ENCODE data around the gene ADAD2.

The ADAD2 gene

DNA sequence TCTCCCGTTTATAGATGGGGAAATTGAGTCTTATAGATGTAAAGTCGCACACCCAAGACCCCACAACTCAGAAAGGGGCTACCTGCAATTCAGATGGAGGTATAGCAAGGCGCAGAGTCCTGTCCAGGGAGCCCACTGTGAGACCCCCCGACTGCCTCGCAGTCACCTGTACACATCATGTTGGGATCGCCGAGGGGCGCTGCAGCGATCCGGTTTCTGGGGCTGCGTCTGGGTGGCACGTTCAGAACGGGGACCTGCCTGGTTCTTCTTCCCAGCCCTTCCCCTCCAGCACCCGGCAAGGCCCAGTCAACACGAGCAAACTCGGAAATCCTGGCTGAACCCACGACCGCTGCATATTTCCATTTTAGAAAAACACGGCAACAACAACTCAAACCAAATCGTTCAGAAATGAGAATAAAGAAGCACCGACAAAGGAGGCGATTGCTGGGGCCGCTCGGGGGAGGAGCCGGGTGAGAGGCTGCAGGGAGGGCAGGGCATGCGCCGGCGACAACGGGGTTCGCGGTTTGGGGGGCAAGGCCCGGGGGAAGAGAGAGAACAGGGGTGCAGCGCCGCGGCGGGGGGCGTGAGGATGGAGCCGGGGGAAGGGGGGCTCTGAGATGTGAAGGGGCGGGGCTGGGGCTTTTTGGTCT, 46.6 kb upstream of the ADAD2 start:
- Histone ChIP-seq H3K4me2 (ENCODE audit: insufficient read depth, low read length) (peak overlapping the region; percentile 100), H3K36me3 (ENCODE audit: insufficient read depth, low read length) (peaks cover 3% of the 10 kb centered on the region; the same call in 1 of the 2 replicates), H3K79me2 (ENCODE audit: insufficient read depth, low read length) (peaks cover 54% of the 10 kb centered on the region), H4K20me1 (ENCODE audit: insufficient read depth, low read length) (peaks cover 22% of the 10 kb centered on the region), H3K4me3 (ENCODE audit: low read depth in 1 of 2, low read length in 2 of 2) (peak overlapping the region; percentile 97 to 98), H3K9ac (ENCODE audit: low read depth, low read length) (peak overlapping the region; percentile 78), H3K27ac (ENCODE audit: low read length) (peak overlapping the region; percentile 76), H3K9me3 (ENCODE audit: insufficient read depth, low read length, severe bottlenecking) (no peaks in the 10 kb centered on the region), H3K27me3 (ENCODE audit: insufficient read depth, low read length, poor library complexity) (no peaks in the 10 kb centered on the region), H2AFZ (ENCODE audit: low read depth, low read length) (peak overlapping the region; percentile 74), H3K4me1 (ENCODE audit: insufficient read depth, low read length) (peaks cover 52% of the 10 kb centered on the region)
- TF ChIP-seq EZH2 (IDR thresholded peaks at IDR 0.05; ENCODE audit: borderline replicate concordance, low read depth, low read length, severe bottlenecking): no peak
- TF ChIP-seq, protein P1, sequence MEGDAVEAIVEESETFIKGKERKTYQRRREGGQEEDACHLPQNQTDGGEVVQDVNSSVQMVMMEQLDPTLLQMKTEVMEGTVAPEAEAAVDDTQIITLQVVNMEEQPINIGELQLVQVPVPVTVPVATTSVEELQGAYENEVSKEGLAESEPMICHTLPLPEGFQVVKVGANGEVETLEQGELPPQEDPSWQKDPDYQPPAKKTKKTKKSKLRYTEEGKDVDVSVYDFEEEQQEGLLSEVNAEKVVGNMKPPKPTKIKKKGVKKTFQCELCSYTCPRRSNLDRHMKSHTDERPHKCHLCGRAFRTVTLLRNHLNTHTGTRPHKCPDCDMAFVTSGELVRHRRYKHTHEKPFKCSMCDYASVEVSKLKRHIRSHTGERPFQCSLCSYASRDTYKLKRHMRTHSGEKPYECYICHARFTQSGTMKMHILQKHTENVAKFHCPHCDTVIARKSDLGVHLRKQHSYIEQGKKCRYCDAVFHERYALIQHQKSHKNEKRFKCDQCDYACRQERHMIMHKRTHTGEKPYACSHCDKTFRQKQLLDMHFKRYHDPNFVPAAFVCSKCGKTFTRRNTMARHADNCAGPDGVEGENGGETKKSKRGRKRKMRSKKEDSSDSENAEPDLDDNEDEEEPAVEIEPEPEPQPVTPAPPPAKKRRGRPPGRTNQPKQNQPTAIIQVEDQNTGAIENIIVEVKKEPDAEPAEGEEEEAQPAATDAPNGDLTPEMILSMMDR (IDR thresholded peaks at IDR 0.05; ENCODE audit: borderline replicate concordance, extremely low read depth, low read length, poor library complexity, severe bottlenecking): peak; percentile 44
- peak; percentile 51 for ATAC-seq (ENCODE audit: insufficient read depth, low read depth)
- peak; percentile 50 for DNase-seq

DNA sequence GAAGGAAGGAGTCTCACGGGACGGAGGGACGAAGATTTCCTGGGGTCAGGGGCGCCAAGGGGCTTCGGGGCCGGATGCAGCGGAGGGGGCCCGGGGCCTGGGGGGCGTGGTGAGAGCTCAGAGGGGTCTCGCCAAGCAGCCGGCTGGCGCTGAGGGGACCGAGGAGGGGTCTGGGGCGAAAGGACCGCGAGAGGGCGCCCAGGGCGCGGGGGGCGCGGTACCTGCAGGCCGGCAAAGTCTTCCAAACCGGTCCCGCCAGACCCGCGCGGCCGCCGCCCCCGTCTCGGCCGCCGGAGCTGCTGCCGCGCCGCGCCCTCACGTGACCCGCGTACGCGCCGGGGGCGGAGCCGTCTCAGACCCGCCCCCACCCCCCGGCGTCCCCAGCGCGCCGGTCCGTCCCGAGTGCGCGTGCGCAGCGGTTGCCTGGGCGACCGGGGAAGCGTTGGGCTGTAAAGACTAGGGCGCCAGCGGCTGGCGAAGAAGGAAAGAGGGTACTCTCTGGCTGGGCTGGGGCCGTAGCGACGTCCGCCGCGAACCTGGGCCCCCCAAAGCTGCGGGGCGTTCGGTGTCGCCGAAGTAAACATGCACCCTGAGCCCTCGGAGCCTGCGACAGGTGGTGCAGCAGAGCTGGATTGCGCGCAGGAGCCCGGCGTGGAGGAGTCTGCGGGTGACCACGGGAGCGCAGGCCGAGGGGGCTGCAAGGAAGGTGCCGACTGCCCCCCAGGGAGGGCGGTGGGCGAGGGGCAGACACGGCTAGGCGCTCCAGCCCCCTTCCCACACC, 45.9 kb upstream of the ADAD2 start, which contains the start of the genes DNAAF1 and HSDL1:
TSS of gene DNAAF1 (plus strand) at position 450 of the 781 bp plus-strand sequence. CDS start at position 583, 133 bp downstream.
TSS of gene HSDL1 (minus strand) at position 319 of the 781 bp plus-strand sequence. CDS start 13,856 bp downstream, outside the sequence.
- Histone ChIP-seq H3K27ac (ENCODE audit: low read length) (peak within 1 kb of the TSS; percentile 76), H3K9ac (ENCODE audit: low read depth, low read length) (peak within 1 kb of the TSS; percentile 78), H3K79me2 (ENCODE audit: insufficient read depth, low read length) (peaks cover 47% of the 10 kb centered on the region), H3K27me3 (ENCODE audit: insufficient read depth, low read length, poor library complexity) (no peaks in the 10 kb centered on the region), H3K4me1 (ENCODE audit: insufficient read depth, low read length) (peaks cover 45% of the 10 kb centered on the region), H2AFZ (ENCODE audit: low read depth, low read length) (peak within 1 kb of the TSS; percentile 74), H3K9me3 (ENCODE audit: insufficient read depth, low read length, severe bottlenecking) (no peaks in the 10 kb centered on the region), H3K36me3 (ENCODE audit: insufficient read depth, low read length) (peaks cover 3% of the 10 kb centered on the region; the same call in 1 of the 2 replicates), H4K20me1 (ENCODE audit: insufficient read depth, low read length) (peaks cover 15% of the 10 kb centered on the region), H3K4me3 (ENCODE audit: low read depth in 1 of 2, low read length in 2 of 2) (peak within 1 kb of the TSS; percentile 97 to 98), H3K4me2 (ENCODE audit: insufficient read depth, low read length) (peak within 1 kb of the TSS; percentile 100)
- ATAC-seq (ENCODE audit: insufficient read depth, low read depth): peak; percentile 79
- peak; percentile 91 for DNase-seq
- TF ChIP-seq, protein P1 (IDR thresholded peaks at IDR 0.05; ENCODE audit: borderline replicate concordance, extremely low read depth, low read length, poor library complexity, severe bottlenecking): no peak
- no peak for TF ChIP-seq EZH2 (IDR thresholded peaks at IDR 0.05; ENCODE audit: borderline replicate concordance, low read depth, low read length, severe bottlenecking)

DNA sequence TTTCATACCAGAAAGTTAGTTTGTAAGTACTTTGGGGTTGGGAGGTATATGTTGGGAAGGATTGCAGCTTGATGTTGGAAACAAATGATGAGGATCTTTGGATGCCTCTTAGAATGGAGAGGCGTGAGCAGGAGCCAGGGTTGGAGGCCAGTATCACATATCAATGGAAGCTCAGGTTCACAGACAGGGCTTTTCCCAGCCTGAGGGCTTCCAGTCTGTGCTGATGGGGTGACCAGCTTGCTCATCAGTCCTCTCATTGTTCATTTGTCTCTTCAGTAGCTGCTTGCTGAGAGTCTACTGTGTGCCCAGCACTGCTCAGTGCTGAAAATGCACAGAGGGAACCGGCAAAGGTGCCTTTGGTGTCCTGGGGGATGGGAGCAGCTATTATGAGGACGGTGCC, 40.0 kb upstream of the ADAD2 start:
- H3K27ac ChIP-seq (ENCODE audit: low read length): no peak overlapping the region
- no peaks in the 10 kb centered on the region for H3K36me3 ChIP-seq (ENCODE audit: insufficient read depth, low read length)
- no peak overlapping the region for H3K9ac ChIP-seq (ENCODE audit: low read depth, low read length)
- no peak overlapping the region for H3K4me3 ChIP-seq (ENCODE audit: low read depth in 1 of 2, low read length in 2 of 2)
- no peaks in the 10 kb centered on the region for H3K79me2 ChIP-seq (ENCODE audit: insufficient read depth, low read length)
- H4K20me1 ChIP-seq (ENCODE audit: insufficient read depth, low read length): no peaks in the 10 kb centered on the region; the same call in 1 of the 2 replicates
- H3K9me3 ChIP-seq (ENCODE audit: insufficient read depth, low read length, severe bottlenecking): no peaks in the 10 kb centered on the region
- DNase-seq: no peak
- no peak for ATAC-seq (ENCODE audit: insufficient read depth, low read depth)
- TF ChIP-seq, protein P1 (IDR thresholded peaks at IDR 0.05; ENCODE audit: borderline replicate concordance, extremely low read depth, low read length, poor library complexity, severe bottlenecking): no peak
- no peak for TF ChIP-seq EZH2 (IDR thresholded peaks at IDR 0.05; ENCODE audit: borderline replicate concordance, low read depth, low read length, severe bottlenecking)
- no peaks in the 10 kb centered on the region for H3K27me3 ChIP-seq (ENCODE audit: insufficient read depth, low read length, poor library complexity)
- no peak overlapping the region for H2AFZ ChIP-seq (ENCODE audit: low read depth, low read length)
- H3K4me2 ChIP-seq (ENCODE audit: insufficient read depth, low read length): no peak overlapping the region
- no peaks in the 10 kb centered on the region for H3K4me1 ChIP-seq (ENCODE audit: insufficient read depth, low read length)

All from DND-41 (cell line).